ENCODE data around the gene MYOF. TPM values are rescaled to one million over a fixed set of nuclear protein-coding genes. Genes with fewer than 3 reads are reported as not detected.
"Not testable (repeated sequence)": the region's sequence is repeated elsewhere in the genome, so short reads cannot be mapped to it uniquely, and the experiment has no call there.

The MYOF gene
- total RNA-seq, 5 donors from 2014 or later (not counting 1 experiment from before 2014, with no cell fraction given) = 0.65 to 1.1 (median 0.86) TPM

GRCh38 chr10:93447019-93447418 is 35.1 kb downstream of the MYOF start:
- Histone ChIP-seq H3K27me3 (replicated peaks in 1 of 2; ENCODE audit: control insufficient read depth in 2 of 2, extremely low read depth in 1 of 2, insufficient read depth in 2 of 2, low read length in 1 of 2) (no peaks in the 10 kb centered on the region), H3K4me1 (ENCODE audit: control insufficient read depth in 1 of 2, extremely low read depth in 1 of 2, insufficient read depth in 2 of 2, low read length in 2 of 2) (no peaks in the 10 kb centered on the region), H3K4me3 (ENCODE audit: control insufficient read depth in 1 of 2, extremely low read depth in 1 of 2, low read length in 1 of 2) (no peak overlapping the region), H3K36me3 (ENCODE audit: control insufficient read depth in 2 of 2, extremely low read depth in 1 of 2, insufficient read depth in 1 of 2, low read length in 1 of 2) (no peaks in the 10 kb centered on the region), H3K27ac (ENCODE audit: low read length) (no peak overlapping the region), H3K9me3 (no peaks in the 10 kb centered on the region)
- 75% methylated on average over 4 of the region's 6 CpGs for WGBS (ENCODE audit: insufficient coverage)
- ATAC-seq (replicated peaks in 1 of 4) (no peak), DNase-seq (no peak)
- H3K27ac Mint-ChIP-seq = no peak overlapping the region
- H3K27me3 Mint-ChIP-seq = peaks cover 0 to 2% of the 10 kb centered on the region in 2 donors
- ChIA-PET POLR2A (no interaction called here), CTCF (no interaction called here)
- no peaks in the 10 kb centered on the region for H3K9me3 Mint-ChIP-seq
- no peak overlapping the region for H3K4me3 Mint-ChIP-seq
- no peaks in the 10 kb centered on the region for H3K36me3 Mint-ChIP-seq
- peaks cover 4 to 8% (median 7%) of the 10 kb centered on the region in 3 donors for H3K4me1 Mint-ChIP-seq

GRCh38 chr10:93445978-93446720 is 36.0 kb downstream of the MYOF start:
- POLR2A ChIA-PET = interaction anchor here in 1 of 2 donors (0.6 kb wide), 1 partner anchor 661 kb away, joined by 3 read pairs; no protein-coding TSS in a partner anchor
- Histone ChIP-seq H3K27me3 (replicated peaks in 1 of 2; ENCODE audit: control insufficient read depth in 2 of 2, extremely low read depth in 1 of 2, insufficient read depth in 2 of 2, low read length in 1 of 2) (no peaks in the 10 kb centered on the region), H3K4me1 (ENCODE audit: control insufficient read depth in 1 of 2, extremely low read depth in 1 of 2, insufficient read depth in 2 of 2, low read length in 2 of 2) (no peaks in the 10 kb centered on the region), H3K27ac (ENCODE audit: low read length) (no peak overlapping the region), H3K4me3 (ENCODE audit: control insufficient read depth in 1 of 2, extremely low read depth in 1 of 2, low read length in 1 of 2) (no peak overlapping the region), H3K9me3 (no peaks in the 10 kb centered on the region), H3K36me3 (ENCODE audit: control insufficient read depth in 2 of 2, extremely low read depth in 1 of 2, insufficient read depth in 1 of 2, low read length in 1 of 2) (no peaks in the 10 kb centered on the region)
- peaks cover 0 to 2% of the 10 kb centered on the region in 2 donors for H3K27me3 Mint-ChIP-seq
- no peak overlapping the region for H3K27ac Mint-ChIP-seq
- 100% methylated on average over 3 of the region's 7 CpGs for WGBS (ENCODE audit: insufficient coverage)
- H3K4me3 Mint-ChIP-seq = no peak overlapping the region
- no peak for ATAC-seq (replicated peaks in 1 of 4)
- H3K36me3 Mint-ChIP-seq = no peaks in the 10 kb centered on the region
- H3K9me3 Mint-ChIP-seq = no peaks in the 10 kb centered on the region
- no peak for DNase-seq
- CTCF ChIA-PET = interaction anchor here in 1 of 2 donors (0.8 kb wide), 1 partner anchor 36 kb away, joined by 3 read pairs; the partner anchor contains the start of gene MYOF
- H3K4me1 Mint-ChIP-seq = no peaks in the 10 kb centered on the region

DNA sequence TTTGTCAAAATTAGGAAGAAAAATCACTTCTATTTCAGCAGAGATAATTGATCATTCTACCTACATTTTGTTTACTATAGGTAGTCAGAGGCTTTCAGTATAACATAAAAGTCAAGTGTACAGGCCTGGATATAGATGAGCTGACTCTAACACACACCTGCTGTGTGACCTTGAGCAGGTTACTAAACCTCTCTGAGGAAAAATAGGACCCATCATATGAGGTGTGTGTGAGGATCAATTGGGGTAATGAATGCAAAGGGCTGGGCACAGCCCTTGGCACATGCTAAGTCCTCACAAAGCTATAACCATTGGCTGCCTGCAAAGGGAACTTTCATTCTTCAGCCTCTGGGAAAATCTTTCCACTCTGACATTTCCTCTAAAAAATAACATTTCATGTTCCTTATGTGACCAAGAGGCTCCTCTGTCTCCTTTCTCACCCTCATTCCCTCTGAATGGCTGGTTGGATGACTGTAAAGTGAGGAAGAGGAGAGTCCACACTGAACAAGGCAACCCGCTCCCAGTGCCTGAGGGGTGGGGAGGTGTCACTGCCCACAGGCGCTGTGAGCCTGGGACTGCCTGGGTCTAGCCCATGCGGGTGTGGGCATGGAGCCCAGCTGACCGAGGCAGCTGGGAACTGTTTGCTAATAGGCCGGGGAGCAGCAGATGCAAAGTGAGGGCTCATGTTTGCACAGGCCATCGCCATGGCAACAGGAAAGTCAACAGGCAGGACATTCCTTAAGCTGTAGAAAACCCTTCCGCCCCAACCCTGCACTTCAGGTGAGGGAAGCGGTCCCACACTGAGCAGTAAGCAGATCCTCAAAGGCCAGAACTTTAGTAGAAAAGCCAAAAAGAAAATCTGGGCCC is 36.8 kb downstream of the MYOF start:
- Histone ChIP-seq H3K27me3 (replicated peaks in 1 of 2; ENCODE audit: control insufficient read depth in 2 of 2, extremely low read depth in 1 of 2, insufficient read depth in 2 of 2, low read length in 1 of 2) (no peaks in the 10 kb centered on the region), H3K36me3 (ENCODE audit: control insufficient read depth in 2 of 2, extremely low read depth in 1 of 2, insufficient read depth in 1 of 2, low read length in 1 of 2) (no peaks in the 10 kb centered on the region), H3K4me1 (ENCODE audit: control insufficient read depth in 1 of 2, extremely low read depth in 1 of 2, insufficient read depth in 2 of 2, low read length in 2 of 2) (no peaks in the 10 kb centered on the region), H3K9me3 (no peaks in the 10 kb centered on the region), H3K27ac (ENCODE audit: low read length) (no peak overlapping the region), H3K4me3 (ENCODE audit: control insufficient read depth in 1 of 2, extremely low read depth in 1 of 2, low read length in 1 of 2) (no peak overlapping the region)
- WGBS (ENCODE audit: insufficient coverage) = 67% methylated on average over 5 of the region's 8 CpGs
- peaks cover 0 to 2% of the 10 kb centered on the region in 2 donors for H3K27me3 Mint-ChIP-seq
- no peak overlapping the region for H3K27ac Mint-ChIP-seq
- no peaks in the 10 kb centered on the region for H3K9me3 Mint-ChIP-seq
- ChIA-PET CTCF (interaction anchor here in 1 of 2 donors (0.8 kb wide), 1 partner anchor 37 kb away, joined by 3 read pairs; the partner anchor contains the start of gene MYOF), POLR2A (interaction anchor here in 1 of 2 donors (0.6 kb wide), 1 partner anchor 662 kb away, joined by 3 read pairs; no protein-coding TSS in a partner anchor)
- DNase-seq (no peak), ATAC-seq (replicated peaks in 1 of 4) (no peak)
- H3K4me3 Mint-ChIP-seq = no peak overlapping the region
- no peaks in the 10 kb centered on the region for H3K36me3 Mint-ChIP-seq
- H3K4me1 Mint-ChIP-seq = no peaks in the 10 kb centered on the region

GRCh38 chr10:93443481-93443880 is 38.7 kb downstream of the MYOF start:
- no peaks in the 10 kb centered on the region for H3K4me1 Mint-ChIP-seq

DNA sequence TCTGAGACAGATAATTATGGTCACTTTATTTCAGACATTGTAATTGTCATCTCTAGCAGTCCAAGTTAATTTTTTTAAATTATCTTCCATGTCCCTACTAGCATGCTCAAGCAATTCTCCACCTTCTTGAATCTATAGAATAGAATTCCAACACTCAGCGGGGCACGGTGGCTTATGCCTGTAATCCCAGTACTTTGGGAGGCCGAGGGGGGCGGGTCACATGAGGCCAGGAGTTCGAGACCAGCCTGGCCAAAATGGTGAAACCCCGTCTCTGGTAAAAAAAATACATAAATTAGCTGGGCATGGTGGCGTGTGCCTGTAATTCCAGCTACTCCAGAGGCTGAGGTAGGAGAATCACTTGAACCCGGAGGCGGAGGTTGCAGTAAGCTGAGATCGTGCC is 39.4 kb downstream of the MYOF start:
- ATAC-seq (replicated peaks in 1 of 4); H3K9me3 Mint-ChIP-seq; H3K27me3 ChIP-seq (replicated peaks in 1 of 2; ENCODE audit: control insufficient read depth in 2 of 2, extremely low read depth in 1 of 2, insufficient read depth in 2 of 2, low read length in 1 of 2); H3K9me3 ChIP-seq; H3K4me1 ChIP-seq (ENCODE audit: control insufficient read depth in 1 of 2, extremely low read depth in 1 of 2, insufficient read depth in 2 of 2, low read length in 2 of 2); H3K36me3 ChIP-seq (ENCODE audit: control insufficient read depth in 2 of 2, extremely low read depth in 1 of 2, insufficient read depth in 1 of 2, low read length in 1 of 2); H3K27ac ChIP-seq (ENCODE audit: low read length); H3K27ac Mint-ChIP-seq; H3K4me1 Mint-ChIP-seq; H3K27me3 Mint-ChIP-seq; DNase-seq; H3K4me3 ChIP-seq (ENCODE audit: control insufficient read depth in 1 of 2, extremely low read depth in 1 of 2, low read length in 1 of 2); H3K4me3 Mint-ChIP-seq; H3K36me3 Mint-ChIP-seq: not testable (repeated sequence)
- CTCF ChIA-PET = interaction anchor here in 1 of 2 donors (1.3 kb wide), 1 partner anchor 67 kb away, joined by 4 read pairs; no protein-coding TSS in a partner anchor
- WGBS (ENCODE audit: insufficient coverage) = 93% methylated on average over 7 of the region's 10 CpGs
- POLR2A ChIA-PET = interaction anchor here in 1 of 2 donors (0.5 kb wide), 1 partner anchor 633 kb away, joined by 3 read pairs; no protein-coding TSS in a partner anchor

More at GRCh38 chr10:93443481-93443880, 38.7 kb downstream of the MYOF start:
- WGBS (ENCODE audit: insufficient coverage) = no CpG with 5 or more reads among the region's 1 CpG
- CTCF ChIA-PET = interaction anchor here (0.6 to 1.3 kb wide), 3 partner anchors 27 to 1001 kb away, joined by 4 to 5 read pairs (median 4); no protein-coding TSS in a partner anchor
- no peaks in the 10 kb centered on the region for H3K36me3 Mint-ChIP-seq
- ATAC-seq (replicated peaks in 1 of 4) (no peak), DNase-seq (no peak)
- Histone ChIP-seq H3K9me3 (no peaks in the 10 kb centered on the region), H3K36me3 (ENCODE audit: control insufficient read depth in 2 of 2, extremely low read depth in 1 of 2, insufficient read depth in 1 of 2, low read length in 1 of 2) (no peaks in the 10 kb centered on the region), H3K27me3 (replicated peaks in 1 of 2; ENCODE audit: control insufficient read depth in 2 of 2, extremely low read depth in 1 of 2, insufficient read depth in 2 of 2, low read length in 1 of 2) (no peaks in the 10 kb centered on the region), H3K4me1 (ENCODE audit: control insufficient read depth in 1 of 2, extremely low read depth in 1 of 2, insufficient read depth in 2 of 2, low read length in 2 of 2) (no peaks in the 10 kb centered on the region), H3K27ac (ENCODE audit: low read length) (no peak overlapping the region), H3K4me3 (ENCODE audit: control insufficient read depth in 1 of 2, extremely low read depth in 1 of 2, low read length in 1 of 2) (no peak overlapping the region)
- H3K9me3 Mint-ChIP-seq = no peaks in the 10 kb centered on the region
- no peak overlapping the region for H3K4me3 Mint-ChIP-seq
- H3K27me3 Mint-ChIP-seq = peaks cover 0 to 2% of the 10 kb centered on the region in 2 donors
- POLR2A ChIA-PET = no interaction called here
- H3K27ac Mint-ChIP-seq = no peak overlapping the region

DNA sequence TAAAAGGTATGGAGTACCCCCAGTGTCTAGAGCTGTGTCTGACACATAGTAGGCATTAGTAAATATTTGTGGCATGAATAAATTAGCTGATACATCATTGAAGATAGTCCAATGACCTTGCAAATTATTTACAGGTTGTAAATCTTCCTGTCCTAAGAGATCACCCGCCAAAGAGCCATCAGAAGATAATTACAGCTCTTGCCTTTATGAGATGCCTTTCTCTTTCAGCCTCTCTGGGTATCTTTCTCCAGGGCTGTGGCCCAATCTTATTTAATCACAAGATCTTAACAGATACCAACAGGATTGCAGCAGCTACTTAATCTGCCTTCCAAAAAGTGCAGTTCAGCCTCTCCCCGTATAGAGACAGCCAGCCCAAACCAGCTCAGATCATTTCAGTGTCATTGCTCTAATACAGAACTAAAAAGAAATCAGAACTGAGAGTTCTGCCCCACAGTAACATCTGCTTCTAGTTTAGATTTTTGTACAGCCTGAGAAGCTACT is 41.5 kb downstream of the MYOF start:
- Mint-ChIP-seq H3K4me1 (no peaks in the 10 kb centered on the region), H3K27me3 (peaks cover 0 to 2% of the 10 kb centered on the region in 2 donors), H3K4me3 (no peak overlapping the region), H3K27ac (no peak overlapping the region), H3K36me3 (no peaks in the 10 kb centered on the region), H3K9me3 (no peaks in the 10 kb centered on the region)
- peaks cover 0 to 3% of the 10 kb centered on the region in 2 experiments for H3K27me3 ChIP-seq (replicated peaks in 1 of 2; ENCODE audit: control insufficient read depth in 2 of 2, extremely low read depth in 1 of 2, insufficient read depth in 2 of 2, low read length in 1 of 2)
- ATAC-seq (replicated peaks in 1 of 4) (no peak), DNase-seq (no peak)
- H3K27ac ChIP-seq (ENCODE audit: low read length) = no peak overlapping the region
- no peaks in the 10 kb centered on the region for H3K36me3 ChIP-seq (ENCODE audit: control insufficient read depth in 2 of 2, extremely low read depth in 1 of 2, insufficient read depth in 1 of 2, low read length in 1 of 2)
- ChIA-PET CTCF (interaction anchor here (0.6 to 0.7 kb wide), 3 partner anchors 41 to 80 kb away, joined by 3 to 4 read pairs (median 3); no protein-coding TSS in a partner anchor), POLR2A (interaction anchor here in 1 of 2 donors (0.5 kb wide), 1 partner anchor 72 kb away, joined by 7 read pairs; no protein-coding TSS in a partner anchor)
- WGBS (ENCODE audit: insufficient coverage) = 94% methylated on average over 2 of the region's 2 CpGs
- H3K4me3 ChIP-seq (ENCODE audit: control insufficient read depth in 1 of 2, extremely low read depth in 1 of 2, low read length in 1 of 2) = no peak overlapping the region
- H3K9me3 ChIP-seq = no peaks in the 10 kb centered on the region
- no peaks in the 10 kb centered on the region for H3K4me1 ChIP-seq (ENCODE audit: control insufficient read depth in 1 of 2, extremely low read depth in 1 of 2, insufficient read depth in 2 of 2, low read length in 2 of 2)
